GM21367 (cell line): ENCODE measurements around the gene ZNF568.

Experiments used
- ATAC-seq: cut with Tn5 transposase; IDR thresholded peaks from one replicate; pipeline ENCODE4 v1.9.1; 2021; ENCODE audit not compliant: unreplicated experiment

ZNF568 gene

DNA sequence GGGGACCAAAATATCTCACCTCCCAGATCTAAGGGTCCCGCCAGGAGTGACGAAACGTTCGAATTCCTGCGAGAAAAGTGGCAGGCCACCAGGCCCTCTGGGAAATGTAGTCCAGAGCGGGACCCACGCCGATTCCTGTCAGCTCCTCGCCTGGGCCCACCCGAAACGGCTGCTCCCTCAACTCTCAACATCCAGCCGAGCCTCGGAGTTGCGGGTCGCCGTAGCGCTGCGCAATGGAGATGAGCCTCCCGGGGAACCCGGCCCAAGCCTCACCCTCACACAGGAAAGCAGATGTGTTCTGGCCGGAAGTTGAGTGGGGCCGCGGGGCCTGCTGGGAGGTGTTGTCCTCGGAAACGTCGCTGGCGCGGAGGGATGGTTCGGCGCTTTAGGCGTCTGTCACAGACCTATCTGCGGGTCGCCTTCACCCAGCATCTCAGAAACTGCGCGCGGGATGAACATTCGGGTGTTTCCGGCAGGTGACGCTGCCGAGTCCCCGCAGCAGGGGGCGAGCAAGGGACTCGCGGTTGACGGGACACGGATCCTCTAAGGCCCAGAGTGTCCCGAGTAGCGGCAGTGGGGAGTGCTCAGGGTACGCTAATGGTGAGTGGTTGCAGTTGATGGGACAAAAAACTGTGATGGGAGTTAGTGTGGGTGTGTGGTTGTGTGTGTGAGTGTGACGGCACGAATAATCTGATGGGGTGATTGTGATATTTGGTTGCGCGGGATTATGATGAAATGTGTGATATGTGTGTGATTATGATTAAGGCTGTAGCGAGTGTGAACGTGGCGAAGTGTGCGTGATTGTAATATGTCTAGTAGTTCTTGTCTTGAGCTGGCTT is at the start of gene ZNF568, which contains the start of gene ZNF829:
Gene ZNF568, plus strand, starts transcription at position 341 of the 839 bp plus-strand sequence. CDS start 6,439 bp downstream, outside the sequence.
Gene ZNF829, minus strand, starts transcription at position 300 of the 839 bp plus-strand sequence. CDS start 1,124 bp downstream, outside the sequence.
- peak; percentile 86 for ATAC-seq

DNA sequence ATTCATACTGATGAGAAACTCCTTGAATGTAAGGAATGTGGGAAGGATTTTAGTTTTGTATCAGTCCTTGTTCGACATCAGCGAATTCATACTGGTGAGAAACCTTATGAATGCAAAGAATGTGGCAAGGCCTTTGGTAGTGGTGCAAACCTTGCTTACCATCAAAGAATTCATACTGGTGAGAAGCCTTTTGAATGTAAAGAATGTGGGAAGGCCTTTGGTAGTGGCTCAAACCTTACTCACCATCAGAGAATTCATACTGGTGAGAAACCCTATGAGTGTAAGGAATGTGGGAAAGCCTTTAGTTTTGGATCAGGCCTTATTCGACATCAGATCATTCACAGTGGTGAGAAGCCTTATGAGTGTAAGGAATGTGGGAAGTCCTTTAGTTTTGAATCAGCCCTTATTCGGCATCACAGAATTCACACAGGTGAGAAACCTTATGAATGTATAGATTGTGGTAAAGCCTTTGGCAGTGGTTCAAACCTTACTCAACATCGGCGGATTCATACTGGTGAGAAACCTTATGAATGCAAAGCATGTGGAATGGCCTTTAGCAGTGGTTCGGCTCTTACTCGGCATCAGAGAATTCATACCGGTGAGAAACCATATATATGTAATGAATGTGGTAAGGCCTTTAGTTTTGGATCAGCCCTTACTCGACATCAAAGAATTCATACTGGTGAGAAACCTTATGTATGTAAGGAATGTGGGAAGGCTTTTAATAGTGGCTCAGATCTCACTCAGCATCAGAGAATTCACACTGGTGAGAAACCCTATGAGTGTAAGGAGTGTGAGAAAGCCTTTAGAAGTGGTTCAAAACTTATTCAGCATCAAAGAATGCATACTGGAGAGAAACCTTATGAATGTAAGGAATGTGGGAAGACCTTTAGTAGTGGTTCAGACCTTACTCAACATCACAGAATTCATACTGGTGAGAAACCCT is 38.9 kb upstream of the ZNF568 start:
- ATAC-seq, result no peak

DNA sequence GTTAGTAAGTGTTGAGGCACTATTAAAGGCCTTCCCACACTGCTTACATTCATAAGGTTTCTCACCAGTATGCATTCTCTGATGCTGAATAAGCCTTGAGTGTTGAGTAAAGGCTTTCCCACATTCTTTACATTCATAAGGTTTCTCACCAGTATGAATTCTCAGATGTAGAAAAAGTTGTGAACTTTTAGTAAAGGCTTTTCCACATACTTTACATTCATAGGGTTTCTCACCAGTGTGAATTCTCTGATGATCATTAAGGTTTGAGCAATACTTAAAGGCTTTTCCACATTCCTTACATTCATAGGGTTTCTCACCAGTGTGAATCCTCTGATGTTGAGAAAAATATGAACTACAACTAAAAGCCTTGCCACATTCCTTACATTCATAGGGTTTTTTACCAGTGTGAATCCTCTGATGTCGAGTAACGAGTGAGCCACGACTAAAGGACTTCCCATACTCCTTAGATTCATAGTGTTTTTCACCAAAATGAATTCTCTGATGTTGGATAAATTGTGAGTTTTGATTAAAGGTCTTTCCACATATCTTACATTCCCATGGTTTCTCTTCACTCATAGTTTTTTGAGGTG is 24.3 kb upstream of the ZNF568 start:
- no peak for ATAC-seq

DNA sequence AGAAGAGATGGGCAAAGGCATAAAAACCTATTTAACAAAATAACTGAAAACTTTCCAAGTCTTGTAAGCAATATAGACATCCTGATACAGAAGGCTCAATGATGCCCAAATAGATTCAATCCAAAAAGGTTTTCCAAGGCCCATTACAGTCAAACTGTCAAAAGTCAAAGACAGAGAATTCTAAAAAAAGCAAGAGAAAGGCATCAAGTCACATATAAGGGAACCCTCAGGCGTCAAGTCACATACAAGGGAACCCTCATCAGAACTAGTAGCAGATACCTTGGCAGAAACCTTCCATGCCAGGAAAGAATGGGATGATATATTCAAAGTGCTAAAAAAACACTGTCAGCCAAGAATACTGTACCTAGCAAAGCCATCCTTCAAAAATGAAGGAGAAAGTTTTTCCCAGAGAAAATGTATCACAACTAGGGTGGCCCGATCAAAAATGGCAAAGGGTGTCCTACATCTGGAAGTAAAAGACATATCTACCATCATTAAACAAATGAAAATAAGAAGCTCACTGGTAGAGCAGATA is 21.2 kb upstream of the ZNF568 start:
- no peak for ATAC-seq

DNA sequence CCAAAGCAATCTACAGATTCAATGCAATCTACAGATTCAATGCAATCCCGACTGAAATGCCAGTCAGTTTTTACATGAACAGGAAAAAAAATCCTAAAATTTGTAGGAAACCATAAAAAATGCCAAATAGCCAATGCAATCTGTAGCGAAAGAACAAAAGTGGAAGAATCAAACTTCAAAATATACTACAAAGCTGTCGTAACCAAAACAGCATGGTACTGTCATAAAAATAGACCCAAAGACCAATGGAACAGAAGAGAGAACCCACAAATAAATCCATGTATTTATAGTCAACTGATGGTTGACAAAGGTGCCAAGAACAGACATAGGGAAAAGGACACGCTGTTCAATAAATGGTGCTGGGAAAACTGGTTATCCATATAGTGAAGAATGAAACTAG is 17.7 kb upstream of the ZNF568 start:
- ATAC-seq, result no peak

DNA sequence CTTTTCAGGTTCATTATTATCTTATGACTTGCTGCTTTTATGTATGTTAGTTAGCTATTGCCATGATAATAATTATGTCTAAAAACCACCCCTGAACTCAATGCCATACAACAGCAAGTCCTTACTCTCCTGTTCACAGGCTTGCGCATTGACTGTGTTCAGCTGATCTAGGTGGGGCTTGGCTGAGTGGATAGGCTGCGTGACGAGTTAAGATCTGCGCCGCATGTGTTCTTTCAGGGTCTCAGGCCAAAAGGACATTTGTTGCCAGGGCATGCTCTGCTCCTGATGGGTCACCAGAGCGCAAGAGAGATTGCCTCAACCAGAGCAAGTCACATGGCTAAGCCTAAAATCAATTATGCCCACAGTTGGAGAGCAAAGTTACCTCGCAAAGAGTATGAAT is 859 bp downstream of the ZNF568 start:
- no peak for ATAC-seq

DNA sequence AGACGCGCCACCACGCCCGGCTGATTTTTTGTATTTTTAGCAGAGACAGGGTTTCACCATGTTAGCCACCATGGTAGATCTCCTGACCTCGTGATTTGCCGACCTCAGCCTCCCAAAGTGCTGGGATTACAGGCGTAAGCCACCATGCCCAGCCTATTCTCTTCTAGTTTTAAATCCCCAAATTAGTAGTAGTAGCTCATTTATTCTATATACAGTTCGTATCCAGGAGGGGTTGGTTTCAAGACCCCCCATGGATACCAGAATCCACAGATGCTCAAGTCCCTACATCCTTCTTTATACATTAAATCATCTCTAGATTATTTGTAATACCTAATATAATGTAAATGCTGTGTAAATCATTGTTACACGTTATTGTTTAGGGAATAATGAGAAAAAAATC is 2.0 kb downstream of the ZNF568 start:
- ATAC-seq, result no peak

DNA sequence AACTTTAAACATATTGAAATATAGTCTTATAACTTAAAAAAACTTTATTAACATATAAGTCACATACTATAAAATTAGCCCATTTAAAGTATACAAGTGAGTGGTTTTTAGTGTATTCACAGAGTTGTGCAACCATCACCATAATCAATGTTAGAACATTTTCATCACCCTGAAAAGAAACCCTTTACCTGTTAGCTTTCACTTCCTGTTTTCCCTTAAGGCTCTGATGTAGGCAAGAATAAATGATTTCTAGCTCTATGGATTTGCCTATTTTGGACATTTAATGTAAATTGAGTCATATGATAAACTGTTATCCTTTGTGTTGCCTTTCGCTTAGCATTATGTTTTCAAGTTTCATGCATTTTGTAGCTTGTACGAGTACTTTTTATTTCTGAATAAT is 15.6 kb downstream of the ZNF568 start:
- ATAC-seq, result no peak

DNA sequence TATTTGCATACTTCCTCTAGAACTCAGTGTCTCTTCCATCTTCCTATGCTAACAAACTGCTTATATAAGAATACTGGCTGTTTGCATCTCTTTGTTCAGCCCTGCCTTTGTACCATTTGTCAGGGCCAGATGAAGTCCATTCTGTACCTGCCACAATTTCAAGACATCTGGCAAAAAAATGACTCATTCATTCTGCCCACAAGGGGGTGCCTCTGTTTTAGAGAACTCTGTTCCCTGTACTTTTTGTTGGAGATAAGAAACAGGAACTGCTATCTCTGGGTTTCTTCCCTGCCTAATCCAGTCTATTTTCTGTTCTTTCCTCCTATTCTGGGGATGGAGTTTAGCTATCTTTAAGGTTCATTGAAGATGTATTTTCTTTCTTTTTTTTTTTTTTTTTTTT is 23.0 kb downstream of the ZNF568 start:
- ATAC-seq, result no peak

DNA sequence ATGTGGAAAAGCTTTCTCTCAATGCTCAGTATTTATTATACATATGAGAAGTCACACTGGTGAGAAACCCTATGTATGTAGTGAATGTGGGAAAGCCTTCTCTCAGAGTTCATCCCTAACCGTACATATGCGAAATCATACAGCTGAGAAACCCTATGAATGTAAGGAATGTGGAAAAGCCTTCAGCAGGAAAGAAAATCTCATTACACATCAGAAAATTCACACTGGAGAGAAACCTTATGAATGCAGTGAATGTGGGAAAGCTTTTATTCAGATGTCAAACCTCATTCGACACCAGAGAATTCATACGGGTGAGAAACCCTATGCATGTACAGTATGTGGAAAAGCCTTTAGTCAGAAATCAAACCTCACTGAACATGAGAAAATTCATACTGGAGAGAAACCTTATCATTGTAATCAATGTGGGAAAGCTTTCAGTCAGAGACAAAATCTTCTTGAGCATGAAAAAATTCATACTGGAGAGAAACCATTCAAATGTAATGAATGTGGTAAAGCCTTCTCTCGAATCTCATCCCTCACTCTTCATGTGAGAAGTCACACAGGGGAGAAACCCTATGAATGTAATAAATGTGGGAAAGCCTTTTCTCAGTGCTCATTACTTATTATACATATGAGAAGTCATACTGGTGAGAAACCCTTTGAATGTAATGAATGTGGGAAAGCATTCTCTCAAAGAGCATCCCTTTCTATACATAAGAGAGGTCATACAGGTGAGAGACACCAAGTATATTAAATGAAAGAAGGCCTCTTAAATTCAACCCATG is 34.4 kb downstream of the ZNF568 start:
- no peak for ATAC-seq

DNA sequence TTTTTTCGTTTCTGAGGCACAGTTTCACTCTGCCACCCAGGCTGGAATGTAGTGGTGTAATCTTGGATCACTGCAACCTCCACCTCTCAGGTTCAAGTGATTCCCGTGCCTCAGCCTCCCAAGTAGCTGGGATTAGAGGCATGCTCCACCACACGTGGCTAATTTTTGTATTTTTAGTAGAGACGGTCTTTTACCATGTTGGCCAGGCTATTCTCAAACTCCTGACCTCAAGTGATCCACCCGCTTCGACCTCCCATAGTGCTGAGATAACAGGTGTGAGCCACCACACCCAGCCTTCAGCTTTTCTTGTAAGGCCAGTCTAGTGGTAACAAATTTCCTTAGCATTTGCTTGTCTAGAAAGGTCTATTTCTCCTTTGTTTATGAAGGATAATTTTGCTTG is 46.2 kb downstream of the ZNF568 start:
- ATAC-seq, result no peak

DNA sequence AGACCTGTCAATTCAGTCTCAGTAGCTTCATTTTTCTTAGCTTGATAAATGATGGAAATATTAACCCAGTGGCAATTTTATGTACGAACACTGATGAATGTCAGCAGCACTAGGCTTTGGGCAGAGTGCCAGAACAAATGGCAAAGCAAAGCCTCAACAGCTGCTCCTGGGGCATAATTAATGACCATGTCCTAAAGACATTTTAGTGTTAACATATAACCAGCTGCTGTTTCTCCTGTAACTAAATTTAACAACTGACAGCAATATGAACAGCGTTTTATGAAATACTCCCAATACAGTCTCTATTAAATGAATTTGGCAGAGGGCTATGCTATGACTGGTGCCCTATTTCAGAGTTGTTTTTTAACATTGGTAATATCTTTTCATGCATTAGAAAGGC is 47.1 kb downstream of the ZNF568 start:
- no peak for ATAC-seq

DNA sequence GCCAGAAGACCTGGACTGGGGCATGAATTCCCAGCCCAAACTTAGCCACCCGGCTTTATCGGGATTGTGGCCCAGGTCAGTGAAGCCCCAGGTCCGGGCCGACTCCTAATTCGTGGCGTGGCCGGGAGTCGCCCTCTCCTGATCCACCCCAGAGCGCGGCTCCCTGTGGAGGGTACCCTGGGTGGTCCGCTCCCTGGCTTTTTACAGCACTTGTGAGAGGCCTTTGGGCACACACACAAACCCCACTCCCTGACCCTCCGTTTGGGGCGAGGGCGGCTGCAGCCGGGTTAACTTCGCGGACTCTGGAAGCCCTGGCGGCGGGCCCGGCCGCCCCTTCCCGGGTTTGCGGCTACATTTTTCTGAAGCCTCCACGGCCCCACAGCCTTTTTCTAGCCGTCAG is 56.4 kb downstream of the ZNF568 start:
- no peak for ATAC-seq

DNA sequence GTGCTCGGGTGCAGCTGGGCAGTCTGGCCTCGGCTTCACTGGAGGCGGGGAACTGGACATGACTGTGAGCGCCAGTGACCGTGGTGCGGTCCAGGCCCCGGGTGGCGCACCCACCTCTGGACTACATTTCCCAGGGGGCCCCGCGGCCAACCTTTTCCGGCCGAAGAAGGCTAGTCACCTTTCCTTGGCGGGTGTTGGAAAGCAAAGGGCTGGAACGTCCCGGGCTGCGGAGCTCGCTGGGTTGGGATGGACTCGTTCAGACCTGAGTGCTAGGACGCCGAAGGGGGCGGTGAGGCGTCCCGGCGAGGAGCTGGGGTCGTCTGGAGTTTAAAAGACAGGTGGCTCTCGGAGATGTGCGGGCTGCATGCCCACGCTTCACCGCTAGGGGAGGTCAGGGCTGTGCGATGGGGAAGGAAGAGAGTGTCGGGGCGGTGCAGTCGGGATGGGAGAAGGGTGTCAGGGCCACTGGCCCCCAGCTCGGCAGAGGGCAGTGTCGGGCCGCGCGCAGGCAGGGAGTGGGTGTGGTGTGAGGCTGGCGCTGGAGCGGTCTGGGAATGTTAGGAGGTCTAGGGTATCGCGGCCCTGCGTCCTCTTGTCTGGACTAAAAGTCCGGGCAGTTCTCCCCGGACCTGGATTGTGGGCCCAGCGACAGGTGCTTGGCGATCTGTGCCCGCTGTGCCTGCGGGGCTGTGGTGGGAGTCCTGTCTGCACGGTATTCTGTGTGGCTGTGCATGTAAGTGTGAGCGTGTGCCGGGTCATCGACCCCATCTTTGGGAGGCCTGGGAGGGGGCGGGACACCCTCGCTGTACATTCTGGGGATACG is 57.1 kb downstream of the ZNF568 start:
- ATAC-seq, result no peak

DNA sequence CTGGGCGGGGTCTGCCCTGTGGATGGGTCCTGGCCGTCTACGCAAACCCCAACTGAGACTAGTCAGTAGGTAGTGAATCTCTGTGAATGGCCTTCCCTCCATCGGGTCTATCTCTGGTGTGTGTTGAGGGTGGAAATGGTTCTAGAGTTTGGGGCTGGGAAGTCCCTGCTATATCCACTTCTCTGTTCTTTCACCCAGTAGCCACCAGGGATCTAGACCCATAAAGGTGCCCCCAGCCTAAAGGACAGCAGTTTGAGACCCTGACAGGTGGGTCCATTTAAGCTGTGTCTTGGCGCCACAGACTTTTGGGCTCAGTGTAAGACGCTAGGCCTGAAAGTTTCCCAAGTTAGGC is 57.7 kb downstream of the ZNF568 start:
- ATAC-seq, result no peak

DNA sequence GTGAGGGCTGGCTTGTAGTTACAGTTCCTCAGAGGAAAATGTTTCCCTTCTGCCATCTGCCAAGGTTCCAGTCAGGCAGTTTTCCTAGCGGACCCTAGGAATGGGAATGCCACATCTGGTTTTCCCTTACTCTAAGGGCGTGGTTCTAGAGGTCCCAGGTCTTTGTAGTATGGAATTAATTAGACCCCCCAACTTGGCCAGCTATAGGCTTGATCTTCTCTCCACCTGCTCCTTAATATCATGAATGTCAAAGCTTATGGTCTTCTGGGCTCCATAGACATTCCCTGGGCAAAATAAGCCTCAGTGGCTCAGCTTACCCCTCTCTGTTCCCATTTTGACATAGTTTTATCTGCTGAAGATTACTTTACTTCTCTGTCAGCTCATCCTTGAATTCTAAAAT is 70.0 kb downstream of the ZNF568 start:
- ATAC-seq, result no peak

DNA sequence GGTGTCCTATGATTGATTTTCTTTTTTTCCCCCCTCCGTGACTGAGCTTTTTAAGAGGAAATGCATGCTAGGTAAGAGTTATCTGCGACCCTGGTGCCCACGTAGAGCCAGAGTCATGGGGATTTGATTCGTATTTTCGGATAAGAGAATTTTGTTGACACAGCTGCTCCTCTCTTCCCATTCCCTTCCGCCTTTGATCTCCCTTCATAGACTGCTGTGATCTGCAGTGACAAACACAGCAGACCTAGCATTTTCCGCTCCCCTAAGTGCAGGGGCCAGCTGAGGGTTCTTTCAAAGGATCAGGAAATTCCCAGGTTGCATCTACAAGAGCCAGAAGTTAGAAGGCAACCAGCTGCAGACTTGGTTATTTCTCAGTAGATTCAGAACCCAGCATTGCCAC is 70.5 kb downstream of the ZNF568 start:
- no peak for ATAC-seq

DNA sequence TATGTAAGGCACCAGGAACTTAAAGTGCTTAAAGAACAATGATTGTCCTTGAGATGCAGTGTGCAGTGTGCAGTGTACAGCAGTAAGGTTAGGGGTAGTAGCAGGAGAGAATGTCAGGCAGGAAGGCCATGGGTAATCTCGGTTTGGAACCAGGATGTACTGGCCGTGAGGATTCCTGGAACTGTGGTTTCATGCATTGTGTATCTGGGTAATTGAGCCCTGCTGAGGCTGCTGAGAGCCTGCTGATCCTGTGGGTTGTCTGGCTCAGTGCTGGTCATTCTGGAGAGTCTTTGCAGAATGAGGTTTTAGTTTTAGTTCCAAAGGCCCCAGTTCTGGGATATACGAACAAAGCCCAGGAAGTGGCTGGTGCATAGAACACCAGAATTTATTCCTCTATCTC is 71.0 kb downstream of the ZNF568 start:
- ATAC-seq, result no peak

DNA sequence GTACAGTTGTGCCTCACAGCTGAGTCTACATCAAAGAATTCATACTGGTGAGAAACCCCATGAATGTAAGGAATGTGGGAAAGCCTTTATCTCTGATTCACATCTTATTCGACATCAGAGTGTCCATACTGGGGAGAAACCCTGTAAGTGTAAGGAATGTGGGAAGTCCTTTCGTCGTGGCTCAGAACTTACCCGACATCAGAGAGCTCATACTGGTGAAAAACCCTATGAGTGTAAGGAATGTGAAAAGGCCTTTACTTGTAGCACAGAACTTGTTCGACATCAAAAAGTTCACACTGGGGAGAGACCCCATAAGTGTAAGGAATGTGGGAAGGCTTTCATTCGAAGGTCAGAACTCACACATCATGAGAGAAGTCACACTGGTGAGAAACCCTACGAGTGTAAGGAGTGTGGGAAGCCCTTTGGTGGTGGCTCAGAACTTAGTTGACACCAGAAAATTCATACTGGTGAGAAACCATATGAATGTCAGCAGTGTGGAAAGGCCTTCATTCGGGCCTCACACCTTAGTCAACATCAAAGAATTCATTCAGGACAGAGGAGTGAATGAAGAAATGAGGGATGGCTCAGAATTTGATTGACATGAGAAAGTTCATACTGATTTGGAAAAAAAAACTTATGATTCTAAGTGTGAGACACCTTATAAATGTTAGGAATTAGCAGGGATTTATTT is 81.2 kb downstream of the ZNF568 start:
- no peak for ATAC-seq
